CD8-positive, alpha-beta memory T cell (primary cell): ENCODE data around the gene CLDN20. TPM values are rescaled to one million over a fixed set of nuclear protein-coding genes. Genes with fewer than 3 reads are reported as not detected.
A peak's percentile ranks its signal among the peaks of the same experiment; 100 is the strongest.
"Not testable (repeated sequence)": the region's sequence is repeated elsewhere in the genome, so short reads cannot be mapped to it uniquely, and the experiment has no call there.

Experiments
- CTCF ChIA-PET: fragments of 350-600 bp; sonication (Branson Sonifier 250); formaldehyde crosslinking; loops from one replicate; lab custom pipeline; 2021; ENCODE audit warnings: antibody characterized with exemption; lab: Charles Lee
- POLR2A ChIA-PET: fragments of 350-600 bp; sonication (Branson Sonifier 250); formaldehyde crosslinking; loops from one replicate; lab custom pipeline; 2021; ENCODE audit warnings: antibody characterized with exemption; lab: Charles Lee
- DNase-seq, 5 donors: peaks; one replicate each; pipeline versions ENCODE4 v3.0.0 to v3.0.0-alpha.2; 2020 to 2022; ENCODE audit warnings: mixed read lengths in 1 of 5
- H3K27ac ChIP-seq: one replicate; pipeline ENCODE4 v1.7.0; 2013; ENCODE audit warnings: low read depth, mild to moderate bottlenecking, low read length, moderate library complexity
- H3K27me3 ChIP-seq: 2 replicates; pipeline ENCODE4 v1.7.0; 2013; ENCODE audit warnings: low read length, mild to moderate bottlenecking; ENCODE audit not compliant: insufficient read depth, poor library complexity, severe bottlenecking
- H3K36me3 ChIP-seq: 2 replicates; pipeline ENCODE4 v1.7.0; 2013; ENCODE audit warnings: mild to moderate bottlenecking, low read length, moderate library complexity; ENCODE audit not compliant: insufficient read depth
- H3K4me1 ChIP-seq: 2 replicates; pipeline ENCODE4 v1.7.0; 2013; ENCODE audit warnings: mild to moderate bottlenecking, low read length, moderate library complexity; ENCODE audit not compliant: insufficient read depth
- H3K4me3 ChIP-seq: 2 replicates; pipeline ENCODE4 v1.7.0; 2013; ENCODE audit warnings: mild to moderate bottlenecking, low read length
- H3K9me3 ChIP-seq: 2 replicates; pipeline ENCODE4 v1.7.0; 2013; ENCODE audit warnings: mild to moderate bottlenecking, low read length
- H3K27ac Mint-ChIP-seq, 8 donors: one replicate each; pipeline ENCODE4 v1.8.0; 2020 to 2021; ENCODE audit warnings: mixed read lengths in 8 of 8, mild to moderate bottlenecking in 6 of 8, inconsistent platforms in 3 of 8, moderate library complexity in 3 of 8
- H3K27me3 Mint-ChIP-seq, 2 donors: one replicate each; pipeline ENCODE4 v1.8.0; 2020 to 2021; ENCODE audit warnings: mixed read lengths in 2 of 2, mild to moderate bottlenecking in 1 of 2, moderate library complexity in 1 of 2
- H3K36me3 Mint-ChIP-seq, 3 donors: one replicate each; pipeline ENCODE4 v1.8.0; 2020 to 2021; ENCODE audit warnings: mixed read lengths in 3 of 3, inconsistent platforms in 1 of 3, mild to moderate bottlenecking in 1 of 3
- H3K4me1 Mint-ChIP-seq, 3 donors: one replicate each; pipeline ENCODE4 v1.8.0; 2020 to 2021; ENCODE audit warnings: mixed read lengths in 3 of 3, inconsistent platforms in 1 of 3, mild to moderate bottlenecking in 1 of 3
- H3K4me3 Mint-ChIP-seq, 7 donors: one replicate each; pipeline ENCODE4 v1.8.0; 2020 to 2021; ENCODE audit warnings: mixed read lengths in 7 of 7, mild to moderate bottlenecking in 6 of 7, moderate library complexity in 4 of 7, inconsistent platforms in 2 of 7
- H3K9me3 Mint-ChIP-seq, 5 donors: one replicate each; pipeline ENCODE4 v1.8.0; 2020 to 2022; ENCODE audit warnings: mixed read lengths in 5 of 5, mild to moderate bottlenecking in 3 of 5, moderate library complexity in 2 of 5, inconsistent platforms in 1 of 5
- polyA plus RNA-seq: library from polyadenylated mRNA; unstranded; fragments of 300-500 nt; fragmentation: Illumina TruSeq; gene quantifications from one replicate; pipeline ENCODE4 v1.2.3, GENCODE V29; 2021
- total RNA-seq, 2 experiments: library from RNA; stranded (reverse); gene quantifications; one replicate each; pipeline ENCODE4 v1.2.3, GENCODE V29; 2021

CLDN20 gene
- total and polyA plus RNA-seq, 3 experiments from 2014 or later, result not detected

DNA sequence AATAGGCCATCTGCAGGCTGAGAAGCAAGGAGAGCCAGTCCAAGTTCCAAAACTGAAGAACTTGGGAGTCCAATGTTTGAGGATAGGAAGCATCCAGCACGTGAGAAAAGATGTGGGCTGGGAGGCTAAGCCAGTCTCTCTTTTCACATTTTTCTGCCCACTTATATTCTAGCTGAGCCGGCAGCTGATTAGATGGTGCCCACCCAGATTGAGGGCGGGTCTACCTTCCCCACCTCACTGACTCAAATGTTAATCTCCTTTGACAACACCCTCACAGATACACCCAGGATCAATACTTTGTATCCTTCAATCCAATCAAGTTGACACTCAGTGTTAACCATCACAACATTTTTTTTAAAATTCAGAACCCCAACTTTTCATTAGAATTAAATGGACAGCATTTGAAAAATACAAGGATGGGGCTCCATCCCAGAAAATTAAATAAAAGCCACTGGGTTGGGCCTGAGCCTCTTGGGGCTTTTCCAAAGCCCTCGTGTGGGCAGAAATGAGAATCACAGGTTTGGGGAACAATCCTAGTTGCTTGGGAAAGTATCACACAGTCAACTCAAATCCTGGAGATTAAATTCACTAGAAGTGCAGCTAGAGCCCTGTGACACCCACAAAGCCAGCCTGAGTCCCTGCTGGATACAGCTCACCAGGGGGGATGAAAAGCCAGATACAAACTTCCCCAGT, 2.2 kb downstream of the CLDN20 start:
- ChIA-PET CTCF (no interaction called here), POLR2A (no interaction called here)
- Histone ChIP-seq H3K27ac (no peak overlapping the region), H3K27me3 (no peaks in the 10 kb centered on the region), H3K4me3 (no peak overlapping the region), H3K9me3 (no peaks in the 10 kb centered on the region), H3K4me1 (no peaks in the 10 kb centered on the region), H3K36me3 (no peaks in the 10 kb centered on the region)
- H3K27me3 Mint-ChIP-seq, result no peaks in the 10 kb centered on the region
- H3K4me1 Mint-ChIP-seq, result peaks cover 9 to 24% (median 17%) of the 10 kb centered on the region in 3 donors
- no peaks in the 10 kb centered on the region for H3K9me3 Mint-ChIP-seq
- no peak overlapping the region for H3K27ac Mint-ChIP-seq
- DNase-seq, result no peak
- peaks cover 3 to 64% (median 12%) of the 10 kb centered on the region in 3 donors for H3K36me3 Mint-ChIP-seq
- H3K4me3 Mint-ChIP-seq, result no peak overlapping the region

DNA sequence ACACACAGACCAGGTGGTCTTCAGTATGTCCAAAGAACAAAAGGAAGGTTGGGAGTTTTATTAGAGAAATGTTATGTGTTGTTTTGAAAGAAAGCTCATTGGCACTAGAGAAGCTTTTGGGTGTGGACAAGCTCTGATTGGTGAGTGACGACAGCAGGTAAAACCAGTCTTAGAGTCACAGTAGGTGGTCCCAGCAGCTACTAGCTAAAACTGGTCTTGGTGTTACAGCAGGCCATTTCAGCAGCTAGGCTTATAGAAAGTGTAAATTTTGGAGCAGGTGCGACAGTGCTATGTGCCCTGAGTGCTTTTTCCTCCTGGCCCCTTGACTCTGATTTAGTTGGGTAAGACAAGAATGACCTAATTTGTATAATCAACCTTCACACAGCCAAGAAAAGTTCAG, 3.6 kb downstream of the CLDN20 start:
- Mint-ChIP-seq H3K36me3 (peaks cover 0 to 60% (median 12%) of the 10 kb centered on the region in 3 donors), H3K4me3 (no peak overlapping the region), H3K27ac (no peak overlapping the region), H3K27me3 (no peaks in the 10 kb centered on the region), H3K4me1 (peaks cover 8 to 17% (median 14%) of the 10 kb centered on the region in 3 donors), H3K9me3 (no peaks in the 10 kb centered on the region)
- H3K4me3 ChIP-seq, result no peak overlapping the region
- no peak for DNase-seq
- H3K36me3 ChIP-seq, result no peaks in the 10 kb centered on the region
- H3K4me1 ChIP-seq, result no peaks in the 10 kb centered on the region
- H3K9me3 ChIP-seq, result no peaks in the 10 kb centered on the region
- POLR2A ChIA-PET, result no interaction called here
- no peaks in the 10 kb centered on the region for H3K27me3 ChIP-seq
- H3K27ac ChIP-seq, result no peak overlapping the region
- CTCF ChIA-PET, result interaction anchor here (0.7 to 1.5 kb wide), 3 partner anchors 10 to 339 kb away, joined by 3 to 6 read pairs (median 4); no protein-coding TSS in a partner anchor

DNA sequence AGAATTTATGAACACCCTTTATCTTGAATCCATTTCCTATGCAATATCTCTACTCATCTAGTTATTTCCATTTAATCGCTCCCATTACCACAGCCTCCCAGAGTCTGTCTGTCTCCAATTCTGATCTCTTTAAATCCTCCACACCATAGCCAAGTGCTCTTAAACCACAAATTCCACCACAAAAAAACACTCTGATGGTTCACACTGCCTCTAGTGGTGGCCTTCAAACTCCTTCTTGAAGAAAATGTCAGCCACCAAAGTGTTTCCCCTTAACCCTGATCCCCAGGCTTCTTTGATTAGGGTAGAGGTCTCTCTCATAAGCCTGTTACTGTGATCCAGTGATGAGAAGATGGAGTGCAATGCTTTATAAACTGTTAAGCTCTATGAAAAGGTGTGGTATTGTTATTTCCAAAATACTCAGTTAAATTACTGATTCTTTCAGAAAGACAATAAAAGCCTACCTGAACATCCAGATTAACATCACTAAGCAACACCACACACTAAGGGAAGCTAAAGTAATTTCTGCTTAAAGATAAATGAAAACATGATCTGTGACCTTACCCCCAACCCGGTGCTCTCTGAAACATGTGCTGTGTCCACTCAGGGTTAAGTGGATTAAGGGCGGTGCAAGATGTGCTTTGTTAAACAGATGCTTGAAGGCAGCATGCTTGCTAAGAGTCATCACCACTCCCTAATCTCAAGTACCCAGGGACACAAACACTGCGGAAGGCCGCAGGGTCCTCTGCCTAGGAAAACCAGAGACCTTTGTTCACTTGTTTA, 4.5 kb downstream of the CLDN20 start:
- H3K4me3 ChIP-seq, H3K4me3 Mint-ChIP-seq, H3K9me3 ChIP-seq, H3K9me3 Mint-ChIP-seq, H3K27me3 Mint-ChIP-seq, H3K36me3 ChIP-seq, POLR2A ChIA-PET, H3K4me1 ChIP-seq, H3K27me3 ChIP-seq, H3K27ac ChIP-seq: not testable (repeated sequence)
- peak in 1 of 5 donors; percentile 13 for DNase-seq
- Mint-ChIP-seq H3K4me1 (peaks cover 12 to 14% (median 12%) of the 10 kb centered on the region in 3 donors), H3K36me3 (peaks cover 0 to 64% (median 16%) of the 10 kb centered on the region in 3 donors), H3K27ac (peak overlapping the region in 3 of 8 donors; percentile 2 to 70 (median 52))
- CTCF ChIA-PET, result interaction anchor here (1.3 to 1.5 kb wide), 2 partner anchors 11 to 340 kb away, joined by 3 to 6 read pairs; no protein-coding TSS in a partner anchor

DNA sequence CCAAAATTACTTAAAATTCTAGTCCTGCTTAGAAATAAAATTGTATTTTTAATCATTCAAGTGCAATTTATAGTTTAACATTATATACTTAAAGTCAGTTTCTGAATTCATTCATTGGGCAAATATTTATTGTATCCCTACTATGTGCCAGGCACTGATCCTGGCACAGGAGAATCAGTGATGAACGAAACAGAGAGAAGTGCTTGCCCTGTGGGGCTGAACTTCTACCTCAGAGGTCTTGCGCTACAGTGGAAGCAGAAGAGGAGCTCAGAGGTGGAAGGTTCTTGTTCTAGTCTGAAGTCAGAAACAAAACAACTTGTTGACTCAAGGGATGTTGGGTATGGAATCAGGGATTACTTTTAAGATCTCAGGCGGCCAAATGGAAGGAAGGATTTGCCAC, 6.0 kb downstream of the CLDN20 start:
- H3K9me3 Mint-ChIP-seq, result no peaks in the 10 kb centered on the region
- H3K4me3 ChIP-seq, result no peak overlapping the region
- peaks cover 0 to 58% (median 14%) of the 10 kb centered on the region in 3 donors for H3K36me3 Mint-ChIP-seq
- peak overlapping the region in 1 of 8 donors; percentile 49 for H3K27ac Mint-ChIP-seq
- no peak overlapping the region for H3K4me3 Mint-ChIP-seq
- POLR2A ChIA-PET, result no interaction called here
- peaks cover 11 to 15% (median 12%) of the 10 kb centered on the region in 3 donors for H3K4me1 Mint-ChIP-seq
- no peaks in the 10 kb centered on the region for H3K27me3 ChIP-seq
- H3K4me1 ChIP-seq, result no peaks in the 10 kb centered on the region
- H3K27me3 Mint-ChIP-seq, result no peaks in the 10 kb centered on the region
- H3K27ac ChIP-seq, result no peak overlapping the region
- H3K9me3 ChIP-seq, result no peaks in the 10 kb centered on the region
- CTCF ChIA-PET, result interaction anchor here (1.3 kb wide), 1 partner anchor 9 kb away, joined by 3 read pairs; no protein-coding TSS in a partner anchor
- DNase-seq, result no peak
- H3K36me3 ChIP-seq, result peaks cover 7% of the 10 kb centered on the region

DNA sequence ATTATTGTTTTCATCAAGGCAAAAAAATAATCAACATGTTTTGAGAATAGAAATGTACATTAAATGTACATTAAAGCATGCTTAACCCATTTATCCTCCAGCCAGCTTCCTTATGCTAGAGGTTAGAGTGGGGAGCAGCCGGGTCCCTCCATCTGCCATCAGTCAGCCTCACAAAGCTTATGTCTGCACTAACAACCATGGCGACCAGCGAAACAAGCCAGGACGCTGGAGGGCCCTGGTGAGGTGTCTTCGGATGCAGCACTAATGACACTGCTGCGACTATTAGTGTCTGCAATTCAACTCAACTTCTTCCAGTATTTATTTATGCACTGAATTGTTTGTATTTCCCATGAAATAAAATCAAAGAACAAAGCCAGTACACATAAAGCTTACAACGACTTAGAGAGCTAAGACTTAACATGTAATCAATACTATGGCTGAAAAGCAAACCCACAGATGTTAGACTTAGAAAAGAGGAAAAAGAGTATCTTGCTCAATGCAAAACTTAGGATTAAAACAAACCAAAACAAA, 6.8 kb downstream of the CLDN20 start:
- no peaks in the 10 kb centered on the region for H3K27me3 ChIP-seq
- H3K4me1 ChIP-seq, result no peaks in the 10 kb centered on the region
- Mint-ChIP-seq H3K4me3 (no peak overlapping the region), H3K9me3 (no peaks in the 10 kb centered on the region), H3K27ac (no peak overlapping the region), H3K4me1 (peaks cover 11 to 19% (median 12%) of the 10 kb centered on the region in 3 donors), H3K27me3 (no peaks in the 10 kb centered on the region), H3K36me3 (peaks cover 0 to 56% (median 14%) of the 10 kb centered on the region in 3 donors)
- no peak overlapping the region for H3K4me3 ChIP-seq
- no peaks in the 10 kb centered on the region for H3K9me3 ChIP-seq
- peaks cover 7% of the 10 kb centered on the region for H3K36me3 ChIP-seq
- ChIA-PET POLR2A (no interaction called here), CTCF (no interaction called here)
- DNase-seq, result no peak
- no peak overlapping the region for H3K27ac ChIP-seq

DNA sequence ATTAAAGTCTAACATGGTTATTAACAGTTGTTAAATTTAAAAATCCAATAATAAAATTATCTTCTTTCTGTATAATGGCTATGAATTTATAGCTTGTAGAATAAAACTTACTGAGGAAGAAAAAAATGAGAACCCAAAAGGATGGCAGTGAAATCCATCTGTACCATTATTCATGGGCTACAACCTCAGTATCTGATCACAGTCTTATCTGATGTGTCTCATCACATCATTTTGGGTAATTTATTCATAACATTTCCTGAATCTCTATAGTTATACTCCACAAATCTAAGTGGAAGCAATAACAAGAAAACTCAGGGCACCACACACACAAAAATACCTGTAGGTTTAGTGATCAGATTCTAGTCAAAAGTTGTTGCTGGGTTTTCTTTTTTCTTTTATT, 7.3 kb downstream of the CLDN20 start:
- CTCF ChIA-PET, result no interaction called here

DNA sequence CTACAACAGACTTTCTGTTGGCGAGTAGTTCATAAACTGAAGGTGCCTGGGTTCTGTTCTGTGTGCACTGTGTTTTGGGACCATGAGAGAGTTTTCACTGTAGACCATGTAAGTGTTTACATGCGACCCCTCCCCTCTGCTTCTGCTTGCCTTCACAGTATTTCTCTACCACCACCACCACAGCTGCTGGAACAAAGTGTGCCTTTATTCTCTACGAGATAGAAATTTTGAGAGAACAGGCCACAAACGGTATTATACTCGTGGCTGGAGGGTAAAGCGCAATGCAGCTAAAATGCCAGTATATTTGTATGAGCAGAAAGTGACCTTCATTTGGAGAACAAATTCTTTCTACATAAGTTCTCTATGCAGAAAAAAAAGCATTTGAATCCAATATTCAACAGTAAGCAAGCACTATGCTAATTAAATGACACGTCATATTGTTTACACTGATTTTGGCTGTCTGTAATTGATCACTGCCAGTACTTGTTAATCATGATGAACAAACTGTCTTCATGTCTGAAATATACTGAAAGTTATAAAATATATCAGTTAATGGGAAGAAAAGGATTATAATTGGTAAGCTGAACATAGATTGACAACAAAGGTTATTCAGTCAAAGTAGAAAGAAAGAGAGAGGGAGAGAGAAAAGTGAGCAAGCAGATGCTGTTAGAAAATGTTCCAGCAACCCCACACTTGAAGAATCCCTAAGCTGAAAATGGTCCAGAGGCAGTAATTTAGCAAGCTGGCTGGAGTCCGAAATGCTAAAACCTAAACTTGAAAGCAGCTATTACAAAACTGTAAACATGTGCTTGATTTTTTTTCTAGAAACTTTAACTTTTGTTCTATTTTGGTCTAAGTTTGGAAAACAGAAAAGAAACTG, 8.8 kb downstream of the CLDN20 start:
- Mint-ChIP-seq H3K4me3 (no peak overlapping the region), H3K4me1 (peaks cover 15 to 22% (median 17%) of the 10 kb centered on the region in 3 donors)
- CTCF ChIA-PET, result interaction anchor here (1.6 kb wide), 1 partner anchor 10 kb away, joined by 3 read pairs; no protein-coding TSS in a partner anchor

More for the DNA sequence above, 7.3 kb downstream of the CLDN20 start:
- peaks cover 7% of the 10 kb centered on the region for H3K36me3 ChIP-seq
- H3K27me3 Mint-ChIP-seq, result no peaks in the 10 kb centered on the region
- H3K4me3 ChIP-seq, result no peak overlapping the region
- H3K27me3 ChIP-seq, result no peaks in the 10 kb centered on the region
- POLR2A ChIA-PET, result no interaction called here
- no peaks in the 10 kb centered on the region for H3K9me3 ChIP-seq
- peaks cover 12 to 19% (median 16%) of the 10 kb centered on the region in 3 donors for H3K4me1 Mint-ChIP-seq
- H3K9me3 Mint-ChIP-seq, result no peaks in the 10 kb centered on the region
- H3K36me3 Mint-ChIP-seq, result peaks cover 0 to 56% (median 14%) of the 10 kb centered on the region in 3 donors
- no peak overlapping the region for H3K27ac ChIP-seq
- no peak overlapping the region for H3K27ac Mint-ChIP-seq
- no peak overlapping the region for H3K4me3 Mint-ChIP-seq
- no peaks in the 10 kb centered on the region for H3K4me1 ChIP-seq
- no peak for DNase-seq

More for the DNA sequence above, 8.8 kb downstream of the CLDN20 start:
- H3K36me3 Mint-ChIP-seq, result peaks cover 0 to 56% (median 15%) of the 10 kb centered on the region in 3 donors
- H3K9me3 ChIP-seq, result no peaks in the 10 kb centered on the region
- POLR2A ChIA-PET, result no interaction called here
- H3K27me3 ChIP-seq, result no peaks in the 10 kb centered on the region
- H3K27ac ChIP-seq, result no peak overlapping the region
- H3K36me3 ChIP-seq, result peaks cover 7% of the 10 kb centered on the region
- H3K9me3 Mint-ChIP-seq, result no peaks in the 10 kb centered on the region
- H3K4me1 ChIP-seq, result no peaks in the 10 kb centered on the region
- no peak overlapping the region for H3K4me3 ChIP-seq
- H3K27me3 Mint-ChIP-seq, result no peaks in the 10 kb centered on the region
- DNase-seq, result no peak
- H3K27ac Mint-ChIP-seq, result peak overlapping the region in 1 of 8 donors; percentile 51
